Heart left ventricle (tissue), 16 donors: ENCODE results near the gene ATP1A4. TPM values are rescaled to one million over a fixed set of nuclear protein-coding genes. Genes with fewer than 3 reads are reported as not detected.
A peak's percentile ranks its signal among the peaks of the same experiment; 100 is the strongest.

Source experiments
- ATAC-seq, 4 donors: fragments of 200-7000 bp; cut with Tn5 transposase; one replicate each; pipeline ENCODE4 v1.9.1; 2020 to 2022; ENCODE audit warnings: moderate library complexity in 4 of 4, mild to moderate bottlenecking in 3 of 4, moderate number of reproducible peaks in 1 of 4
- DNase-seq, 5 donors: peaks; one replicate each; pipeline ENCODE4 v3.0.0-alpha.2; 2020
- H3K27ac ChIP-seq, 12 donors: fragments of 200-600 bp; sonication (generic) in 4 of 12; one replicate each; pipeline versions ENCODE4 v1.5.0 to v1.8.0; 2016 to 2022; ENCODE audit warnings: mild to moderate bottlenecking in 2 of 12
- H3K27me3 ChIP-seq, 9 donors: fragments of 200-600 bp; sonication (generic) in 2 of 9; one replicate each; pipeline versions ENCODE4 v1.5.1 to v1.8.0; 2016 to 2022; ENCODE audit warnings: mild to moderate bottlenecking in 3 of 9
- H3K36me3 ChIP-seq, 9 donors: fragments of 200-600 bp; sonication (generic) in 2 of 9; one replicate each; pipeline versions ENCODE4 v1.5.0 to v1.8.0; 2018 to 2022; ENCODE audit warnings: mild to moderate bottlenecking in 2 of 9
- H3K4me1 ChIP-seq, 12 donors: fragments of 200-600 bp; sonication (generic) in 4 of 12; one replicate each; pipeline versions ENCODE4 v1.5.0 to v1.8.0; 2016 to 2022; ENCODE audit warnings: mild to moderate bottlenecking in 3 of 12
- H3K4me3 ChIP-seq, 12 donors: fragments of 200-600 bp; sonication (generic) in 4 of 12; one replicate each; pipeline versions ENCODE4 v1.5.0 to v1.8.0; 2017 to 2022; ENCODE audit warnings: mild to moderate bottlenecking in 9 of 12, moderate library complexity in 4 of 12
- H3K9me3 ChIP-seq, 12 donors: fragments of 200-600 bp; sonication (generic) in 4 of 12; one replicate each; pipeline versions ENCODE4 v1.5.0 to v1.8.0; 2016 to 2022; ENCODE audit warnings: mild to moderate bottlenecking in 1 of 12
- POLR2A ChIP-seq, 2 donors: fragments of 450-650 bp; IDR thresholded peaks; one replicate each; pipeline ENCODE4 v1.6.1; 2017; ENCODE audit warnings: antibody characterized with exemption in 2 of 2, mild to moderate bottlenecking in 2 of 2, moderate library complexity in 2 of 2
- WGBS, 4 donors: extraction: QIAGEN DNeasy Blood & Tissue Kit in 2 of 4; methylation state at CpG; one replicate each; pipeline versions ENCODE4 v1.1.5 to v1.1.7; 2013 to 2018; 5-methylcytosine and 5-hydroxymethylcytosine counted together
- intact Hi-C, 10 donors: fragments of 100-400 bp; cut with DNase I; formaldehyde crosslinking; loops; one replicate each; pipeline versions ENCODE4 v1.11.1 to v1.14.2; 2022
- polyA plus RNA-seq, 2 donors: library from polyadenylated mRNA; stranded (reverse); fragments of 200-250 nt; gene quantifications; one replicate each; pipeline ENCODE4 v1.2.3, GENCODE V29; 2013
- total RNA-seq, 9 donors: library from RNA; depleted of rRNA in 2 of 9; stranded (reverse); fragments of >200 nt in 2 of 9; fragmentation: NEBNext Ultra II Directional in 3 of 9; extraction: Animal tissue kit (Norgen Biotek cat#: 25700) in 3 of 9; gene quantifications; one replicate each; pipeline versions ENCODE4 v1.1.0 to v1.2.4, GENCODE V29; 2016 to 2023
- TF ChIP-seq, protein P1 (sequence below), 12 donors: fragments of 200-600 bp; sonication (generic) in 4 of 12; IDR thresholded peaks; one replicate each; pipeline versions ENCODE4 v1.5.0 to v1.8.0; 2018 to 2022; ENCODE audit warnings: antibody characterized with exemption in 12 of 12, mild to moderate bottlenecking in 5 of 12
- donor health status: ischemic (EF 13 %, LVEDD 7.1; RV severe dilation, severe dysfunction).
- donor health status: healthy with polysubstance abuse.
- donor health status: DM: no; HTN: yes; CAD: no.
- donor health status: DM: no; HTN: no; CAD: no.
- donor health status: ischemic (EF 25% LVEDD 6.9; RV normal size, moderate dysfunction).
- donor health status: ischemic (EF 25% LVEDD 5.7; RV mildly dilated, moderate dysfunction).
- donor health status: healthy.
- donor health status: DM: yes; HTN: yes; CAD: no.
- donor health status: ischemic (EF 35%, LVEDD 5.7; RV mildly dilated, moderate dysfunction).
- donor health status: nonischemic (EF 11% LVEDD 7.7; RV severe dilation, severe dysfunction).
- donor health status: DM: yes; HTN: yes; CAD: no.
- donor health status: PGD.
- donor health status: ischemic (EF 29% LVEDD 5.4; RV normal size, mild dysfunction).
- donor health status: nonischemic (EF 23%, LVEDD 6.1; RV moderate dilation, normal function).

Gene ATP1A4
- total and polyA plus RNA-seq, 11 donors: 0.09 to 1.3 (median 0.25) TPM; not detected in 6

DNA sequence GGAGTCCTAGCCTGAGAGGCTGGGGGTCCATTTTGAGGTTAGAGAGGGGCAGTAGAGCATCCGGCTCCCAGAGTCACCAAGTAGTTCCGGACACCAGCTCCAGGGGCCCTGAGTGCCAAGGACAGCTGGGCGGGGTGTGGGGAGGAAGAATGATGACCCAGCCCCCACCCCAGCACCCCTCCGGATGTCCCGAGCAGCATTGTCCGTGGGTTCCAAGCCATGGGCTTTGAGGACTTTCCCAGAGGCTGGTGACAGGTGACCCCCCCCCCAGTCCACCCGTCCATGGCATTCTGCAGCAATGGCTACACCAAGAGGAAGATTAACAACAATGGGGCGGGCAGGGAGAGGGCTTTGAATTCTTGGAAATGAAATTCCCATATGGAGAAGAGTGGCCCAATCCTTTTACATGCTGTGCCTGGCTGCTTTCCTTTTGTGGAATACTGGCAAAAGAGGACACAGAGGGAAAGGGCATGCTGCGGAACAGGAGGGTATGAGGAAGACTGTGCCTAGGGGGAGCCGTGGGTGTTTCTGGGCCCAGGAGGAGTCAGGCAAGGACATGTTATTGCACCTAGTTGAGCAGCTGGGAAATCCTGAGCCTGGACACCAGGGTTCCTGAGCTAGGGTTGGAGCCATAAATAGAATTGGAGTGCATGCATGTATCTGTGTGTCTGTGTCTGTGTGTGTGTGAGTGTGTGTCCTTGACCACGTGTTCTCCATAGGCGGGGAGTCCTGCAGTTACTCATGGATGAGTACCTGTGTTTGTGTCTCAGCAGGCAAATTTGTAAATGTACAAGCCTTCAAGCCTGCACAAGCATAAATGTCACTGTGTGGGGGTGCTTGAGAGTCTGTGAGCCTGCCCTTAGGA is 34.9 kb upstream of the ATP1A4 start:
- peak overlapping the region; percentile 37 to 86 (median 62) for H3K4me3 ChIP-seq
- ATAC-seq (peak; percentile 20 to 41 (median 28)), DNase-seq (peak in 2 of 5 donors; percentile 54 to 58)
- TF ChIP-seq, protein P1, sequence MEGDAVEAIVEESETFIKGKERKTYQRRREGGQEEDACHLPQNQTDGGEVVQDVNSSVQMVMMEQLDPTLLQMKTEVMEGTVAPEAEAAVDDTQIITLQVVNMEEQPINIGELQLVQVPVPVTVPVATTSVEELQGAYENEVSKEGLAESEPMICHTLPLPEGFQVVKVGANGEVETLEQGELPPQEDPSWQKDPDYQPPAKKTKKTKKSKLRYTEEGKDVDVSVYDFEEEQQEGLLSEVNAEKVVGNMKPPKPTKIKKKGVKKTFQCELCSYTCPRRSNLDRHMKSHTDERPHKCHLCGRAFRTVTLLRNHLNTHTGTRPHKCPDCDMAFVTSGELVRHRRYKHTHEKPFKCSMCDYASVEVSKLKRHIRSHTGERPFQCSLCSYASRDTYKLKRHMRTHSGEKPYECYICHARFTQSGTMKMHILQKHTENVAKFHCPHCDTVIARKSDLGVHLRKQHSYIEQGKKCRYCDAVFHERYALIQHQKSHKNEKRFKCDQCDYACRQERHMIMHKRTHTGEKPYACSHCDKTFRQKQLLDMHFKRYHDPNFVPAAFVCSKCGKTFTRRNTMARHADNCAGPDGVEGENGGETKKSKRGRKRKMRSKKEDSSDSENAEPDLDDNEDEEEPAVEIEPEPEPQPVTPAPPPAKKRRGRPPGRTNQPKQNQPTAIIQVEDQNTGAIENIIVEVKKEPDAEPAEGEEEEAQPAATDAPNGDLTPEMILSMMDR (IDR thresholded peaks at IDR 0.05): no peak
- no peak for TF ChIP-seq POLR2A (IDR thresholded peaks at IDR 0.05)
- H3K4me1 ChIP-seq: peaks cover 0 to 68% (median 36%) of the 10 kb centered on the region in 12 donors
- intact Hi-C loops: loop anchor here in 2 of 10 donors (10.0 kb wide), 2 partner anchors 58 to 78 kb away; partner anchors contain the start of gene CASQ1 (in 1 of the 2)
- peaks cover 0 to 11% (median 6%) of the 10 kb centered on the region in 9 donors for H3K36me3 ChIP-seq
- H3K9me3 ChIP-seq: no peaks in the 10 kb centered on the region
- WGBS, 4 donors: 16 to 40% (median 30%) methylated on average over 12 of the region's 12 CpGs
- peak overlapping the region; percentile 62 to 96 (median 86) for H3K27ac ChIP-seq
- no peaks in the 10 kb centered on the region for H3K27me3 ChIP-seq

DNA sequence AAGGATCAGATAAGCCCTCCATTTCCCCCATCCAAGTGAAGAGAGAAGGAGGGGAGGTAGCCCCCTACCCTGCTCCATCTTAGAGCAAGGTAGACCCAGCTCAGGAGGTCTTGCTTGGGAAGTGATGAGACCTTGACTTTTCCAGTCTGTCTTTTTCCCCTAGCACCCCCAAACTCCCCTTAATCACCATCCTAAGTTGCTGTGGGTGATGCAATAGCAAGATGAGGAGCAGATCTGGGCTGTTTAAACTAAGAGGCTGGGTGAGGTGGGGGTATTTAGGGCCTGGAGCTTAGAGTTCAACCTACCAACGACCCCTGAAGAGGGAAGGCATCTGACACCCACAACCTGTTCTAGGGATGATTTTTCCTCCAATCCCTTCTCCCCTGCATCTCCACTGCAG is 34.1 kb upstream of the ATP1A4 start:
- H3K36me3 ChIP-seq: peaks cover 0 to 19% (median 6%) of the 10 kb centered on the region in 9 donors
- intact Hi-C loops: loop anchor here in 2 of 10 donors (10.0 kb wide), 2 partner anchors 58 to 78 kb away; partner anchors contain the start of gene CASQ1 (in 1 of the 2)
- TF ChIP-seq POLR2A (IDR thresholded peaks at IDR 0.05): no peak
- TF ChIP-seq, protein P1 (IDR thresholded peaks at IDR 0.05): no peak

DNA sequence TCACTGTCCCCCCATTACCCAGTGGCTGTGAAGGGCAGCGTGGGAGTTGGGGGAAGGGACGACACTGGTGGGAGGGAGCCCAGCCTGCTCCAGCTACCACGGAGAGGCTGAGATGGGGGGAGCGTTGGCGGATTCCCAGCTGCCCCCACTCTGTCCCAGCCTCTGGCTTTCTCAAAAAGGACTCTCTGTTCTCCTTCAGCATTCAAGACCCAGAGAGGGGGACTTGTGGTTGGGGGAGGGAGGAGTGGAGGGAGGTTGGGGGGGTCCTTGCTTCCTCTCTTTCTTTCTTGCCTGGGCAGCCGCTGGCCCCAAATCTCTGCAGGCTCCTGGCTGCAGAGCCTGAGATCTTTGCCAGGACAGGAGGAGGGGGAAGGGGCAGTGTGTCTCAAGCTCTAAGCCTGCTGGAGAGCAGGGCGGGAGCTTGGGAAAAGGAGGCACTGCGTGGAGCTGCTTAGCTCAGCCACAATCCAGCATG is 33.7 kb upstream of the ATP1A4 start:
- H3K4me3 ChIP-seq: peak overlapping the region; percentile 37 to 86 (median 62)
- no peaks in the 10 kb centered on the region for H3K27me3 ChIP-seq
- peak; percentile 43 to 74 (median 53) for ATAC-seq
- peak overlapping the region in 10 of 12 donors; percentile 60 to 96 (median 87) for H3K27ac ChIP-seq
- H3K36me3 ChIP-seq: peaks cover 0 to 24% (median 9%) of the 10 kb centered on the region in 9 donors
- peak in 4 of 5 donors; percentile 41 to 76 (median 67) for DNase-seq
- WGBS, 4 donors: 15 to 29% (median 22%) methylated on average over 8 of the region's 8 CpGs
- H3K9me3 ChIP-seq: no peaks in the 10 kb centered on the region
- TF ChIP-seq, protein P1 (IDR thresholded peaks at IDR 0.05): no peak
- TF ChIP-seq POLR2A (IDR thresholded peaks at IDR 0.05): no peak
- H3K4me1 ChIP-seq: peaks cover 0 to 68% (median 38%) of the 10 kb centered on the region in 12 donors
- intact Hi-C loops: loop anchor here in 3 of 10 donors (2.0 to 10.0 kb wide), 3 partner anchors 15 to 77 kb away; partner anchors contain the start of gene CASQ1 (in 1 of the 3)

More for the DNA sequence above, 34.1 kb upstream of the ATP1A4 start:
- ATAC-seq (no peak), DNase-seq (no peak)
- H3K27ac ChIP-seq: peak overlapping the region; percentile 60 to 96 (median 86)
- H3K4me3 ChIP-seq: peak overlapping the region; percentile 37 to 86 (median 62)
- peaks cover 0 to 69% (median 36%) of the 10 kb centered on the region in 12 donors for H3K4me1 ChIP-seq
- H3K27me3 ChIP-seq: no peaks in the 10 kb centered on the region
- no peaks in the 10 kb centered on the region for H3K9me3 ChIP-seq
- 8 to 22% (median 11%) methylated on average over 1 of the region's 1 CpG for WGBS, 4 donors
